Panc1 (cell line): Measurements from ENCODE around the gene COIL. TPM values are rescaled to one million over a fixed set of nuclear protein-coding genes. Genes with fewer than 3 reads are reported as not detected.

Source experiments
- ATAC-seq: fragments of 200-7000 bp; cut with Tn5 transposase; 2 replicates; pipeline ENCODE4 v1.9.1; 2020; ENCODE audit warnings: mild to moderate bottlenecking, moderate library complexity
- BruUV-seq: library from RNA; stranded (reverse); fragments of 400-500 nt; replicated peaks from 2 replicates; lab custom pipeline; 2021; lab: Mats Ljungman, UMichigan
- CTCF ChIA-PET: fragments of 300-600 bp; sonication (Branson Sonifier 250); formaldehyde crosslinking; loops from one replicate; lab custom pipeline; 2022; ENCODE audit warnings: antibody characterized with exemption; lab: Charles Lee
- POLR2A ChIA-PET: fragments of 300-600 bp; sonication (Branson Sonifier 250); formaldehyde crosslinking; loops from one replicate; lab custom pipeline; 2022; ENCODE audit warnings: antibody characterized with exemption; lab: Charles Lee
- DNase-seq: peaks from one replicate; pipeline ENCODE4 v3.0.0-alpha.2; 2010; ENCODE audit warnings: low read depth, low spot score
- H3K27ac ChIP-seq: 2 replicates; pipeline ENCODE4 v1.5.1; 2011; ENCODE audit warnings: mild to moderate bottlenecking, low read length, inconsistent platforms
- H3K27me3 ChIP-seq: fragments of 200-500 bp; sonication (Bioruptor generic); 2 replicates; pipeline ENCODE4 v1.6.0; 2014; ENCODE audit warnings: low read length, inconsistent platforms; ENCODE audit not compliant: control insufficient read depth, insufficient read depth
- H3K36me3 ChIP-seq: fragments of 200-500 bp; sonication (Bioruptor generic); 2 replicates; pipeline ENCODE4 v1.5.1; 2014; ENCODE audit warnings: inconsistent platforms, mild to moderate bottlenecking, low read length, moderate library complexity; ENCODE audit not compliant: control insufficient read depth, insufficient read depth
- H3K4me1 ChIP-seq: 2 replicates; pipeline ENCODE4 v1.5.1; 2011; ENCODE audit warnings: inconsistent platforms, mild to moderate bottlenecking, low read length, moderate library complexity; ENCODE audit not compliant: control insufficient read depth, insufficient read depth
- H3K4me3 ChIP-seq, 2 experiments: 2 replicates each; pipeline ENCODE4 v1.5.1; 2011 to 2012; ENCODE audit warnings: low read depth in 2 of 2, low read length in 2 of 2, mild to moderate bottlenecking in 2 of 2, inconsistent platforms in 1 of 2, moderate library complexity in 1 of 2
- H3K9me3 ChIP-seq: fragments of 200-500 bp; sonication (Bioruptor generic); 2 replicates; pipeline ENCODE4 v1.5.1; 2014; ENCODE audit warnings: low read depth, mild to moderate bottlenecking, inconsistent platforms, low read length, moderate library complexity; ENCODE audit not compliant: control insufficient read depth, insufficient read depth
- POLR2AphosphoS5 ChIP-seq: IDR thresholded peaks from 2 replicates; pipeline ENCODE4 v1.6.1; 2012; ENCODE audit warnings: mild to moderate bottlenecking, low read depth, low read length, moderate library complexity
- SIN3A ChIP-seq: IDR thresholded peaks from 2 replicates; pipeline ENCODE4 v1.6.1; 2012; ENCODE audit warnings: low read depth, mild to moderate bottlenecking, low read length, moderate library complexity, borderline replicate concordance; ENCODE audit not compliant: insufficient read depth
- TCF7L2 ChIP-seq: IDR thresholded peaks from 2 replicates; pipeline ENCODE4 v1.6.1; 2011; ENCODE audit warnings: mild to moderate bottlenecking, low read depth, low read length, inconsistent platforms
- in situ Hi-C: cut with HindIII; loops from 2 replicates; pipeline ENCODE4 v1.10.0; 2016; ENCODE audit warnings: low sequenced_read_pairs, low pct_unique_long_range_greater_than_20kb
- intact Hi-C: fragments of 100-400 bp; cut with micrococcal nuclease; formaldehyde crosslinking; loops from one replicate; pipeline ENCODE4 v1.10.0; 2022; ENCODE audit not compliant: unreplicated experiment
- total RNA-seq: library from RNA; stranded (reverse); gene quantifications from one replicate; pipeline ENCODE4 v1.2.1, GENCODE V29; 2021; ENCODE audit not compliant: unreplicated experiment
- TF ChIP-seq, protein P1 (sequence below): fragments of 450-650 bp; IDR thresholded peaks from 2 replicates; pipeline ENCODE4 v1.5.1; 2017; ENCODE audit warnings: mild to moderate bottlenecking
- TF ChIP-seq, protein P2 (sequence below), 2 experiments: IDR thresholded peaks; 2 replicates each; pipeline ENCODE4 v1.6.1; 2011 to 2012; ENCODE audit warnings: low read depth in 2 of 2, control low read depth in 1 of 2, low read length in 1 of 2, mild to moderate bottlenecking in 1 of 2, moderate library complexity in 1 of 2; ENCODE audit not compliant: insufficient read depth in 1 of 2

The COIL gene
- total RNA-seq, 1 experiment from 2014 or later, result 32.9 TPM

DNA sequence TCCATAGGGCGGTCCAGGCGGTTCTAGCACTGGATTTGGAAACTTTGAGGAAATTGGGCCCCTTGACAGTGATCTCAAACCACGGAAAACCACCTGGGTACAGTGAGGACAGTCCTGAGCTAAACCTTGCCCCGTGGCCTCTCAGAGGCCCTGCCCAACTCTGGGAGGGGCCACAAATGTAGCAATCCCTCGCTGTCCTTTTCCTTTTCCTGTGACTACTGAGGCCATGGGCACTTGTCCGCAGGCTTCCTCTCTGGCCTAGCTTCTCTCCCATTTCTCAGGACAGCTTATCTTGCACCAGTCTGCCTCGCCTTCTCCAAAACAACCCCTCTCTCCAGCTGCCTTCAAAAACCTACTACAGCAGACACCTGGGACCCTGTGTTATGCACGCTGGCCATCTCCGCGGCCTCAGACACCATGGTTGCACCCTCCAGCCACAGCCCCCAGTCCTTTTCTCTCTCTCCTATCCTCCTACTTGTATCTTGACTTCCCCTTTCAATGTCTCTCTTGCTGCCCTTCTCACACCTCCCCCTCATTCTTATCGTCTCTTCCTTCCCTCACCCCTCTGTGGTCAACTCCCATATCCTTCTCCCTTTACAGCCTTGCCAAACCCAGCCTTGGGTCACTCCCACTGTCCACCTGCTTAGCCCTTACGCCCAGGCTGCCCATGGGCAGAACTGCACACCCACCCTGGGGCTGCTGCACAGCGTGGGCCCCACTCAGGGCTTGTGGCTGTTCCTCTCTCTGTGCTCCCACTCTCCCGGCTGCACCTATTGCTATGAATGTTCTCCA is 24.7 kb upstream of the COIL start:
- H3K4me3 ChIP-seq, result no peak overlapping the region
- in situ Hi-C loops, result no loop called here
- CTCF ChIA-PET, result interaction anchor here (0.7 kb wide), 1 partner anchor 387 kb away, joined by 3 read pairs; no protein-coding TSS in a partner anchor
- POLR2A ChIA-PET, result no interaction called here
- no peaks in the 10 kb centered on the region for H3K27me3 ChIP-seq
- ATAC-seq (no peak), DNase-seq (no peak)
- no peaks in the 10 kb centered on the region for H3K9me3 ChIP-seq
- H3K4me1 ChIP-seq, result no peaks in the 10 kb centered on the region
- H3K27ac ChIP-seq, result no peak overlapping the region
- peaks cover 6% of the 10 kb centered on the region; the same call in 1 of the 2 replicates for H3K36me3 ChIP-seq
- TF ChIP-seq, protein P1, sequence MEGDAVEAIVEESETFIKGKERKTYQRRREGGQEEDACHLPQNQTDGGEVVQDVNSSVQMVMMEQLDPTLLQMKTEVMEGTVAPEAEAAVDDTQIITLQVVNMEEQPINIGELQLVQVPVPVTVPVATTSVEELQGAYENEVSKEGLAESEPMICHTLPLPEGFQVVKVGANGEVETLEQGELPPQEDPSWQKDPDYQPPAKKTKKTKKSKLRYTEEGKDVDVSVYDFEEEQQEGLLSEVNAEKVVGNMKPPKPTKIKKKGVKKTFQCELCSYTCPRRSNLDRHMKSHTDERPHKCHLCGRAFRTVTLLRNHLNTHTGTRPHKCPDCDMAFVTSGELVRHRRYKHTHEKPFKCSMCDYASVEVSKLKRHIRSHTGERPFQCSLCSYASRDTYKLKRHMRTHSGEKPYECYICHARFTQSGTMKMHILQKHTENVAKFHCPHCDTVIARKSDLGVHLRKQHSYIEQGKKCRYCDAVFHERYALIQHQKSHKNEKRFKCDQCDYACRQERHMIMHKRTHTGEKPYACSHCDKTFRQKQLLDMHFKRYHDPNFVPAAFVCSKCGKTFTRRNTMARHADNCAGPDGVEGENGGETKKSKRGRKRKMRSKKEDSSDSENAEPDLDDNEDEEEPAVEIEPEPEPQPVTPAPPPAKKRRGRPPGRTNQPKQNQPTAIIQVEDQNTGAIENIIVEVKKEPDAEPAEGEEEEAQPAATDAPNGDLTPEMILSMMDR, result no peak
- TF ChIP-seq SIN3A (no peak), TCF7L2 (no peak), POLR2AphosphoS5 (no peak)
- TF ChIP-seq, protein P2, sequence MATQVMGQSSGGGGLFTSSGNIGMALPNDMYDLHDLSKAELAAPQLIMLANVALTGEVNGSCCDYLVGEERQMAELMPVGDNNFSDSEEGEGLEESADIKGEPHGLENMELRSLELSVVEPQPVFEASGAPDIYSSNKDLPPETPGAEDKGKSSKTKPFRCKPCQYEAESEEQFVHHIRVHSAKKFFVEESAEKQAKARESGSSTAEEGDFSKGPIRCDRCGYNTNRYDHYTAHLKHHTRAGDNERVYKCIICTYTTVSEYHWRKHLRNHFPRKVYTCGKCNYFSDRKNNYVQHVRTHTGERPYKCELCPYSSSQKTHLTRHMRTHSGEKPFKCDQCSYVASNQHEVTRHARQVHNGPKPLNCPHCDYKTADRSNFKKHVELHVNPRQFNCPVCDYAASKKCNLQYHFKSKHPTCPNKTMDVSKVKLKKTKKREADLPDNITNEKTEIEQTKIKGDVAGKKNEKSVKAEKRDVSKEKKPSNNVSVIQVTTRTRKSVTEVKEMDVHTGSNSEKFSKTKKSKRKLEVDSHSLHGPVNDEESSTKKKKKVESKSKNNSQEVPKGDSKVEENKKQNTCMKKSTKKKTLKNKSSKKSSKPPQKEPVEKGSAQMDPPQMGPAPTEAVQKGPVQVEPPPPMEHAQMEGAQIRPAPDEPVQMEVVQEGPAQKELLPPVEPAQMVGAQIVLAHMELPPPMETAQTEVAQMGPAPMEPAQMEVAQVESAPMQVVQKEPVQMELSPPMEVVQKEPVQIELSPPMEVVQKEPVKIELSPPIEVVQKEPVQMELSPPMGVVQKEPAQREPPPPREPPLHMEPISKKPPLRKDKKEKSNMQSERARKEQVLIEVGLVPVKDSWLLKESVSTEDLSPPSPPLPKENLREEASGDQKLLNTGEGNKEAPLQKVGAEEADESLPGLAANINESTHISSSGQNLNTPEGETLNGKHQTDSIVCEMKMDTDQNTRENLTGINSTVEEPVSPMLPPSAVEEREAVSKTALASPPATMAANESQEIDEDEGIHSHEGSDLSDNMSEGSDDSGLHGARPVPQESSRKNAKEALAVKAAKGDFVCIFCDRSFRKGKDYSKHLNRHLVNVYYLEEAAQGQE (IDR thresholded peaks at IDR 0.05; ENCODE audit: insufficient read depth in 1 of 2, low read depth in 2 of 2, low read length in 1 of 2), result no peak
- intact Hi-C loops, result no loop called here
- BruUV-seq, result no TSS peak

DNA sequence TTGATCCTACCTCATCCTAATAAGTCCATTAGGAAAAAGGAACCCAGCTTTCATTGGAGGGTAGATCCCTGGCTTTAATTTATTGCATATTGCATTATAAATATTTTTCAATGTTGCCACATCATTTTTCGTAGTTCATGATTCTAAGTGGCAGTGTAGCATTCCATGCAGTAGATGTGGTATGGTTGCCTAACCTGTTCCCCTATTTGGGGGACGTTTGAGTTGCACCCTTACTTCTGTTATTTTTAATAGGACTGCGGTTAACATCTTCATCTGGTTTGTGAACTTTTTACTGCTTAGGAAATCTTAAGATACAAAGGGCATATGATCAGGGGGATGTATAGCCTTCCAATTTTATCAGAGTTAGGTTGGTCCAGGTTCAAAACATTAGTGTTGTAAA is 22.5 kb upstream of the COIL start:
- no TSS peak for BruUV-seq
- no peak overlapping the region for H3K4me3 ChIP-seq
- H3K27me3 ChIP-seq, result no peaks in the 10 kb centered on the region
- H3K36me3 ChIP-seq, result peaks cover 6% of the 10 kb centered on the region; the same call in 1 of the 2 replicates
- TF ChIP-seq TCF7L2 (no peak), POLR2AphosphoS5 (no peak), SIN3A (no peak)
- TF ChIP-seq, protein P1, result no peak
- TF ChIP-seq, protein P2 (IDR thresholded peaks at IDR 0.05; ENCODE audit: insufficient read depth in 1 of 2, low read depth in 2 of 2, low read length in 1 of 2), result no peak
- in situ Hi-C loops (no loop called here), intact Hi-C loops (no loop called here)
- peaks cover 5% of the 10 kb centered on the region for H3K4me1 ChIP-seq
- POLR2A ChIA-PET, result no interaction called here
- H3K27ac ChIP-seq, result no peak overlapping the region
- H3K9me3 ChIP-seq, result no peaks in the 10 kb centered on the region
- CTCF ChIA-PET, result no interaction called here
- DNase-seq, result no peak
- ATAC-seq, result no peak
